GM23338 (cell line): ENCODE results near the gene TRPC4AP. TPM values are rescaled to one million over a fixed set of nuclear protein-coding genes. Genes with fewer than 3 reads are reported as not detected.

ENCODE experiments used
- ATAC-seq: fragments of 200-7000 bp; cut with Tn5 transposase; 3 replicates; pipeline ENCODE4 v1.9.1; 2020
- DNase-seq: peaks from one replicate; pipeline ENCODE4 v3.0.0-alpha.2; 2015; ENCODE audit warnings: low spot score
- H2AFZ ChIP-seq: fragments of 200-600 bp; sonication (generic); 2 replicates; pipeline ENCODE4 v1.8.0; 2016; ENCODE audit warnings: antibody characterized with exemption, mild to moderate bottlenecking, moderate library complexity
- H3F3A ChIP-seq: fragments of 200-600 bp; sonication (generic); replicated peaks from 2 replicates; pipeline ENCODE4 v1.8.0; 2017; ENCODE audit warnings: antibody characterized with exemption, mixed run types, low read depth
- H3K27ac ChIP-seq: fragments of 200-600 bp; sonication (generic); 2 replicates; pipeline ENCODE4 v1.6.1; 2016; ENCODE audit warnings: low read depth
- H3K27me3 ChIP-seq: fragments of 200-600 bp; sonication (generic); 2 replicates; pipeline ENCODE4 v1.8.0; 2016; ENCODE audit warnings: mild to moderate bottlenecking, mixed run types, moderate library complexity; ENCODE audit not compliant: insufficient read depth
- H3K36me3 ChIP-seq: fragments of 200-600 bp; sonication (generic); 2 replicates; pipeline ENCODE4 v1.8.0; 2016; ENCODE audit warnings: mild to moderate bottlenecking; ENCODE audit not compliant: insufficient read depth
- H3K4me1 ChIP-seq: fragments of 200-600 bp; sonication (generic); 2 replicates; pipeline ENCODE4 v1.8.0; 2016; ENCODE audit warnings: mild to moderate bottlenecking, moderate library complexity; ENCODE audit not compliant: insufficient read depth
- H3K4me2 ChIP-seq: fragments of 200-600 bp; sonication (generic); 2 replicates; pipeline ENCODE4 v1.7.1; 2017; ENCODE audit warnings: mixed run types
- H3K4me3 ChIP-seq: fragments of 200-600 bp; sonication (generic); 2 replicates; pipeline ENCODE4 v1.6.1; 2016; ENCODE audit warnings: mixed run types
- H3K79me2 ChIP-seq: fragments of 200-600 bp; sonication (generic); replicated peaks from 2 replicates; pipeline ENCODE4 v1.8.0; 2017; ENCODE audit warnings: mild to moderate bottlenecking; ENCODE audit not compliant: insufficient read depth
- H3K9me2 ChIP-seq: fragments of 200-600 bp; sonication (generic); 2 replicates; pipeline ENCODE4 v1.8.0; 2017; ENCODE audit not compliant: insufficient read depth
- H4K20me1 ChIP-seq: fragments of 200-600 bp; sonication (generic); replicated peaks from 2 replicates; pipeline ENCODE4 v1.8.0; 2017; ENCODE audit warnings: mild to moderate bottlenecking; ENCODE audit not compliant: insufficient read depth
- H3K27ac Mint-ChIP-seq: 2 replicates; pipeline ENCODE4 v1.8.0; 2020; ENCODE audit warnings: inconsistent platforms, mild to moderate bottlenecking, moderate library complexity, mixed read lengths
- H3K27me3 Mint-ChIP-seq: 3 replicates; pipeline ENCODE4 v1.8.0; 2022; ENCODE audit warnings: low read depth, mild to moderate bottlenecking, moderate library complexity, mixed read lengths, inconsistent platforms; ENCODE audit not compliant: insufficient read depth, poor library complexity
- H3K36me3 Mint-ChIP-seq: 3 replicates; pipeline ENCODE4 v1.8.0; 2021; ENCODE audit warnings: low read depth, mild to moderate bottlenecking, inconsistent platforms, moderate library complexity, mixed read lengths
- H3K4me1 Mint-ChIP-seq: 3 replicates; pipeline ENCODE4 v1.8.0; 2020; ENCODE audit warnings: mild to moderate bottlenecking, inconsistent platforms, mixed read lengths
- H3K4me3 Mint-ChIP-seq: 3 replicates; pipeline ENCODE4 v1.8.0; 2021; ENCODE audit warnings: moderate library complexity, mild to moderate bottlenecking, inconsistent platforms, mixed read lengths
- H3K9me3 Mint-ChIP-seq: 3 replicates; pipeline ENCODE4 v1.8.0; 2020; ENCODE audit warnings: moderate library complexity, mild to moderate bottlenecking, inconsistent platforms, mixed read lengths
- EZH2 ChIP-seq: fragments of 200-600 bp; sonication (generic); IDR thresholded peaks from one replicate; pipeline ENCODE4 v1.8.0; 2017; ENCODE audit warnings: antibody characterized with exemption, mild to moderate bottlenecking, low read depth; ENCODE audit not compliant: unreplicated experiment
- JUNB ChIP-seq: IDR thresholded peaks from one replicate; pipeline ENCODE4 v1.6.1; 2016; ENCODE audit warnings: antibody characterized with exemption; ENCODE audit not compliant: unreplicated experiment
- NANOG ChIP-seq: IDR thresholded peaks from 2 replicates; pipeline ENCODE4 v1.6.1; 2016; ENCODE audit warnings: antibody characterized with exemption, borderline replicate concordance
- POLR2AphosphoS5 ChIP-seq: IDR thresholded peaks from 2 replicates; pipeline ENCODE4 v1.6.1; 2016; ENCODE audit warnings: antibody characterized with exemption, low read depth
- REST ChIP-seq: IDR thresholded peaks from one replicate; pipeline ENCODE4 v1.6.1; 2018; ENCODE audit warnings: antibody characterized with exemption; ENCODE audit not compliant: unreplicated experiment
- STAT1 ChIP-seq: IDR thresholded peaks from one replicate; pipeline ENCODE4 v1.6.1; 2016; ENCODE audit warnings: antibody characterized with exemption; ENCODE audit not compliant: unreplicated experiment
- ZNF462 ChIP-seq: fragments of 250-450 bp; sonication (Bioruptor Pico); IDR thresholded peaks from 2 replicates; pipeline ENCODE4 v1.5.0; 2020; ENCODE audit warnings: mild to moderate bottlenecking, moderate library complexity
- polyA plus RNA-seq: library from polyadenylated mRNA; unstranded; fragments of >200 nt; fragmentation: Nextera tagmentation; extraction: Ambion mirVana; gene quantifications from 2 replicates; pipeline ENCODE4 v1.2.1, GENCODE V29; 2016
- total RNA-seq: library from RNA; depleted of rRNA; stranded (reverse); fragments of >200 nt; shearing (Covaris generic); gene quantifications from 2 replicates; pipeline ENCODE4 v1.2.3, GENCODE V29; 2014

TRPC4AP gene
- total and polyA plus RNA-seq, 2 experiments from 2014 or later, result 48.8 to 89.5 TPM

- no peak for TF ChIP-seq EZH2
- TF ChIP-seq ZNF462 (CRISPR knock-in tag), result no peak
- no peak for TF ChIP-seq STAT1
- TF ChIP-seq NANOG, result no peak
- TF ChIP-seq POLR2AphosphoS5, result no peak
- TF ChIP-seq JUNB, result no peak
Observed at GRCh38 chr20:35066194-35066593, 26.4 kb downstream of the TRPC4AP start (continued).

- Histone ChIP-seq H3K4me2 (no peak overlapping the region; the same call in 1 of the 2 replicates), H3K79me2 (peaks cover 95% of the 10 kb centered on the region), H3K9me2 (no peaks in the 10 kb centered on the region), H3K36me3 (0 out of 2 replicates have a peak, but pooled peaks cover 8% of the 10 kb centered on the region), H3K27me3 (no peaks in the 10 kb centered on the region), H2AFZ (no peak overlapping the region), H3F3A (0 out of 2 replicates have a peak, but pooled peaks cover 3% of the 10 kb centered on the region), H3K4me3 (no peak overlapping the region), H3K4me1 (peaks cover 15% of the 10 kb centered on the region), H4K20me1 (peaks cover 10% of the 10 kb centered on the region), H3K27ac (no peak overlapping the region)
- DNase-seq (no peak), ATAC-seq (no peak)
- Mint-ChIP-seq H3K4me1 (peaks cover 26% of the 10 kb centered on the region), H3K36me3 (peaks cover 3% of the 10 kb centered on the region; the same call in 1 of the 3 replicates), H3K27me3 (peaks cover 1% of the 10 kb centered on the region), H3K9me3 (no peaks in the 10 kb centered on the region), H3K4me3 (no peak overlapping the region), H3K27ac (no peak overlapping the region)
- no peak for TF ChIP-seq REST
Observed at GRCh38 chr20:35065181-35065580, 27.4 kb downstream of the TRPC4AP start.
